BJ (cell line): ENCODE data around the gene U2AF1L4. TPM values are rescaled to one million over a fixed set of nuclear protein-coding genes. Genes with fewer than 3 reads are reported as not detected.

ENCODE experiments used
- CTCF ChIA-PET: fragments of 350-600 bp; formaldehyde crosslinking; extraction: SDS; loops from one replicate; lab custom pipeline; 2021; ENCODE audit warnings: antibody characterized with exemption, inconsistent platforms; lab: Yijun Ruan, JAX
- POLR2A ChIA-PET: fragments of 300-600 bp; sonication (Branson Sonifier 250); formaldehyde crosslinking; extraction: SDS; loops from one replicate; lab custom pipeline; 2021; ENCODE audit warnings: antibody characterized with exemption; lab: Charles Lee
- DNase-seq: peaks from one replicate; pipeline ENCODE4 v3.0.0-alpha.2; 2011; ENCODE audit warnings: low read depth
- H3K27me3 ChIP-seq: 2 replicates; pipeline ENCODE4 v1.6.0; 2011; ENCODE audit warnings: low read length; ENCODE audit not compliant: control insufficient read depth, insufficient read depth
- H3K36me3 ChIP-seq: 2 replicates; pipeline ENCODE4 v1.5.1; 2011; ENCODE audit warnings: low read length; ENCODE audit not compliant: control insufficient read depth, insufficient read depth
- H3K4me3 ChIP-seq: 2 replicates; pipeline ENCODE4 v1.5.1; 2011; ENCODE audit warnings: low read depth, mild to moderate bottlenecking, control low read depth, low read length
- polyA plus RNA-seq: library from polyadenylated mRNA; depleted of rRNA; stranded (reverse); fragments of >200 nt; gene quantifications from 2 replicates; pipeline ENCODE4 v1.2.3, GENCODE V29; 2011
- TF ChIP-seq, protein P1 (sequence below): IDR thresholded peaks from 2 replicates; pipeline ENCODE4 v1.5.1; 2011; ENCODE audit warnings: low read depth, mild to moderate bottlenecking, control low read depth, inconsistent platforms, low read length, moderate library complexity; ENCODE audit not compliant: insufficient read depth

The U2AF1L4 gene
- polyA plus RNA-seq, 1 experiment = 20.3 TPM

DNA sequence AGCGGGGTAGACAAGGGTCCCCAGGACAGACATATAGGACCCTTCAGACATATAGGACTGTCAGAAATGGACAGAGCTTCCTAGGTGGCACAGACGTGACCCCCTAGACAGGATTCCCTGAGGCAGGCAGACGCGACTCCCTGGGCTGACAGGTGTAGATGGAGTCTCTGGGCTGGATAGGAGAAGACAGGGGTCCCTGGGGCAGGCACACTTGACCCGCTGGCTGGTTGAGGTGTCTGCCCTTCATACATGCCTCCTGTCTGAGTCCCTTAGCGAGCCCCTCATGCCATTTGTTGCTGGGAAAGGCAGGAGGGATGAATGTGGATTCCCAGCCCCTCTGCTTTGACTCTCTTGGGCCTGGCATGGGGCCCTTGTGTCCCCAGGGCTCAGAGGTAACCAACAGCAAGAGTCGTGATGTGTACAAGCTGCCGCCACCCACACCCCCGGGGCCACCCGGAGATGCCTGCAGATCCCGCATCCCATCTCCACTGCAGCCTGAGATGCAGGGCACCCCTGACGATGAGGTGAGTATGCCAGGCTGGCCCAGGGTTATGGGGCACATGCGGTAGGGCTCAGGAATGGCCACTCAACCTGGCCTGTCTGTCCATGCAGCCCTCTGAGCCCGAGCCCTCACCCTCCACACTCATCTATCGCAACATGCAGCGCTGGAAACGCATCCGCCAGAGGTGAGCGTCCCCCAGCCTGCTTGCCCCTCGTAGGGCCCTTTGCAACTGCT, 8.6 kb upstream of the U2AF1L4 start:
- no peak for DNase-seq
- ChIA-PET POLR2A (no interaction called here), CTCF (interaction anchor here (0.7 kb wide), 1 partner anchor 197 kb away, joined by 3 read pairs; no protein-coding TSS in a partner anchor)
- H3K36me3 ChIP-seq = peaks cover 12% of the 10 kb centered on the region
- no peaks in the 10 kb centered on the region for H3K27me3 ChIP-seq
- no peak overlapping the region for H3K4me3 ChIP-seq
- TF ChIP-seq, protein P1, sequence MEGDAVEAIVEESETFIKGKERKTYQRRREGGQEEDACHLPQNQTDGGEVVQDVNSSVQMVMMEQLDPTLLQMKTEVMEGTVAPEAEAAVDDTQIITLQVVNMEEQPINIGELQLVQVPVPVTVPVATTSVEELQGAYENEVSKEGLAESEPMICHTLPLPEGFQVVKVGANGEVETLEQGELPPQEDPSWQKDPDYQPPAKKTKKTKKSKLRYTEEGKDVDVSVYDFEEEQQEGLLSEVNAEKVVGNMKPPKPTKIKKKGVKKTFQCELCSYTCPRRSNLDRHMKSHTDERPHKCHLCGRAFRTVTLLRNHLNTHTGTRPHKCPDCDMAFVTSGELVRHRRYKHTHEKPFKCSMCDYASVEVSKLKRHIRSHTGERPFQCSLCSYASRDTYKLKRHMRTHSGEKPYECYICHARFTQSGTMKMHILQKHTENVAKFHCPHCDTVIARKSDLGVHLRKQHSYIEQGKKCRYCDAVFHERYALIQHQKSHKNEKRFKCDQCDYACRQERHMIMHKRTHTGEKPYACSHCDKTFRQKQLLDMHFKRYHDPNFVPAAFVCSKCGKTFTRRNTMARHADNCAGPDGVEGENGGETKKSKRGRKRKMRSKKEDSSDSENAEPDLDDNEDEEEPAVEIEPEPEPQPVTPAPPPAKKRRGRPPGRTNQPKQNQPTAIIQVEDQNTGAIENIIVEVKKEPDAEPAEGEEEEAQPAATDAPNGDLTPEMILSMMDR = no peak

DNA sequence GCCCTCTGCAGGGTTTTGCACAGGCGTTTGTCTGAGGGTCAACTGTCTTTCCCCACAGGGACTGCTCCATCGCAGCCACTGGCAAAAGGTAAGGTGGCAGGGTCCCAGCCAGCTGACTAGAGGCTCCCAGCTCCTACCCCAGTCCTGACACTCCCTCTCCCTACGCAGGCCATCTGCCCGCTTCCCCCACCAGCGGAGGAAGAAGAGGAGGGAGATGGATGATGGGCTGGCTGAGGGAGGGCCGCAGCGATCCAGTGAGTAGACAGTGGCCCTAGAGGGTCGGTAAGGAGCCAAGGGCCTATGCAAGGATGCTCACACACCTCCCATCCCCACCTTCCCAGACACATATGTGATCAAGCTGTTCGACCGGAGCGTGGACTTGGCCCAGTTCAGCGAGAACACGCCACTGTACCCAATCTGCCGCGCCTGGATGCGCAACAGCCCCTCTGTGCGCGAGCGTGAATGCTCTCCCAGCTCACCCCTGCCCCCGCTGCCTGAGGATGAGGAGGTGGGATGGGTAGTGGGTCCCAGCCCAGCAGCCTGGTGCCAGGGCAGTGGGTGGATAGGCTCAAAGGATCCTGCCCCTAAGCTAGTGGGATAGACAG, 7.6 kb upstream of the U2AF1L4 start:
- CTCF ChIA-PET = no interaction called here
- POLR2A ChIA-PET = no interaction called here
- TF ChIP-seq, protein P1 = no peak
- Histone ChIP-seq H3K36me3 (peaks cover 12% of the 10 kb centered on the region), H3K27me3 (no peaks in the 10 kb centered on the region), H3K4me3 (no peak overlapping the region)
- no peak for DNase-seq

DNA sequence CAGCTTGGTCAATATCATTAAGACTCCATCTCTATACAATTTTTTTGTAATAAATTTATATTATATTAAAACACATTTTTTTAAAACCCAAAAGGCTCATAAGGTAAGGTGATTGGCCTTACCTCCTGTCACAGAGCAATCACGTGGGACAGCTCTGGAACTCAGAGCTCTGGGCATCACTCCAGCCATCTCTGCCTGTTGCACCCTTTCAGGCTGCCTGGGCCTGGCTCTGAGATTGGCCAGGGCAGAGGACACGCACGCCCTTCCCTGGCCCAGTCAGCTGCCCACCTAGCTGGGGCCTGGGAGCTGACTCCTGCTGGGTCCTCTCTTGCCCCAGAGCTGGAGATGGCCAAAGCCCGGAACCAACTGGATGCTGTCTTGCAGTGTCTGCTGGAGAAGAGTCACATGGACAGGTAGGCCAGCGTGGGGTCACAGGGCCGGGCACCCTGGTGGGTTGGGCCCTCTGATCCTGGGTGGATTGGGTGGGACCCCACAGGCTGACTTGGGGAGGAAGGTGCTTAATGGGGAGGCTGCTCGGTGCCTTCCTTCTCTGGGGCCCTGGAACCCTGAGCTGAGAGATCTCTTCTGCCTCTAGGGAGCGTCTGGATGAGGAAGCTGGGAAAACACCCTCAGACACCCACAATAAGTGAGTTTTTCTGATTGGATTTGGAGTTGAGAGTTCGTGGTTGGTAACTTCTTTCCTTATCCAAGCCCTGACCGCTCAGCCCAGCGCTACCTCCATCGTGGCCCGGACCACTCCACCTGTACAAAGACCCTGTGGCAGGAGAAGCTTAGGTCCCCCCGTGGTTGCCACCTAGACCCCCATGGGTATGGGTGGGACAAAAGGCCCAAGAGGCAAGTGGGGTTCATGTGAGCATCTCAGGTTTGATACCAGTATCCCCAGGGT, 6.9 kb upstream of the U2AF1L4 start:
- no peak for DNase-seq
- Histone ChIP-seq H3K36me3 (peaks cover 12% of the 10 kb centered on the region), H3K27me3 (no peaks in the 10 kb centered on the region), H3K4me3 (no peak overlapping the region)
- TF ChIP-seq, protein P1 = no peak
- CTCF ChIA-PET = interaction anchor here (1.0 kb wide), 1 partner anchor 17 kb away, joined by 3 read pairs; no protein-coding TSS in a partner anchor
- POLR2A ChIA-PET = no interaction called here

DNA sequence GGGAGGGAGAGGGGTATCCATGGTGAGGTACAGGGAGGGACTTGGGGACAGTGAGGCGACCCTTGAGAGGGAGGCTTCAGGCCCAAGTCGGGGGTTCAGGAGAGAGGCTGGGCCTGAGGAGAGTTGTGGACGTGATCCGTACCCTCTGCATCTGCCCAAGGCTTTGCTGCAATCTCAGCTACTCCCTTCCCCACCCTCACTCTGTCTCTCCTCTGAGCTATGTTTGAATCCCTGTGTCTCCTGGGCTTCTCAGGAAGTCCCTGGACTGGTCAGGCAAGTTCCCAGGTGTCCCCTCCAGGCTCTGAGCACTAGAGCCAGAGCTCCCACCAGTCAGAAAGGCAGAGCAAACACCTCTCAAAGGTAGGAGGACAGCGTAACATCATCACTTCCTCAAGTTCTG, 4.9 kb upstream of the U2AF1L4 start:
- Histone ChIP-seq H3K36me3 (peaks cover 12% of the 10 kb centered on the region), H3K27me3 (no peaks in the 10 kb centered on the region), H3K4me3 (no peak overlapping the region)
- ChIA-PET CTCF (no interaction called here), POLR2A (interaction anchor here (1.1 kb wide), 1 partner anchor 10 kb away, joined by 4 read pairs; no protein-coding TSS in a partner anchor)
- TF ChIP-seq, protein P1 = no peak
- no peak for DNase-seq
